Esophagus squamous epithelium (tissue), 4 donors: ENCODE results near the gene MBD3L2B.
"Not testable (repeated sequence)": the region's sequence is repeated elsewhere in the genome, so short reads cannot be mapped to it uniquely, and the experiment has no call there.

ENCODE experiments used
- CTCF ChIP-seq, 6 experiments: fragments of 450-650 bp in 4 of 6; fragments of 200-600 bp in 2 of 6; sonication (generic) in 2 of 6; IDR thresholded peaks; one replicate each; pipeline ENCODE4 v1.5.1; 2016 to 2019; ENCODE audit warnings: antibody characterized with exemption in 6 of 6, mild to moderate bottlenecking in 4 of 6, moderate library complexity in 4 of 6
- POLR2A ChIP-seq, 4 donors: fragments of 450-650 bp; IDR thresholded peaks; one replicate each; pipeline ENCODE4 v1.6.1; 2017; ENCODE audit warnings: antibody characterized with exemption in 4 of 4, mild to moderate bottlenecking in 4 of 4, moderate library complexity in 3 of 4

GRCh38 chr19:7067122-7067521 is 45.9 kb upstream of the MBD3L2B start:
- peak in 1 of 6 experiments; percentile 20 for TF ChIP-seq CTCF (IDR thresholded peaks at IDR 0.05)
- TF ChIP-seq POLR2A (IDR thresholded peaks at IDR 0.05): not testable (repeated sequence)
